Measurements from ENCODE around the gene PTPRR.

- TF ChIP-seq EP300 (IDR thresholded peaks at IDR 0.05; ENCODE audit: borderline replicate concordance) (no peak), YY1 (IDR thresholded peaks at IDR 0.05; ENCODE audit: low read depth) (no peak), TEAD4 (IDR thresholded peaks at IDR 0.05) (no peak), CEBPB (IDR thresholded peaks at IDR 0.05) (no peak), TAF1 (IDR thresholded peaks at IDR 0.05; ENCODE audit: low read depth) (no peak), EGR1 (IDR thresholded peaks at IDR 0.05) (no peak), MAX (IDR thresholded peaks at IDR 0.05) (no peak), ZBTB7A (IDR thresholded peaks at IDR 0.05; ENCODE audit: low read depth) (no peak), RAD21 (IDR thresholded peaks at IDR 0.05; ENCODE audit: low read depth) (peak; percentile 98), FOXM1 (IDR thresholded peaks at IDR 0.05; ENCODE audit: borderline replicate concordance, low read depth) (no peak)
These were observed 200.7 kb downstream of the PTPRR start for GRCh38 chr12:70719672-70720420.

Data from Ishikawa (cell line).